Cardiac fibroblast (primary cell): ENCODE data around the gene NAXE.
A peak's percentile ranks its signal among the peaks of the same experiment; 100 is the strongest.

ENCODE experiments used
- DNase-seq, 2 donors: peaks; one replicate each; pipeline versions ENCODE4 v3.0.0 to v3.0.0-alpha.2; 2010; ENCODE audit warnings: low read depth in 2 of 2
- H3K4me3 ChIP-seq, 2 donors: replicated peaks in 1 of 2; 1 replicate in 1 of 2; 2 replicates in 1 of 2; pipeline ENCODE4 v1.5.1; 2011; ENCODE audit warnings: low read depth in 2 of 2, low read length in 2 of 2, mild to moderate bottlenecking in 2 of 2, moderate library complexity in 1 of 2
- CTCF ChIP-seq: IDR thresholded peaks from one replicate; pipeline ENCODE4 v1.5.1; 2011; ENCODE audit warnings: low read depth, mild to moderate bottlenecking, low read length, inconsistent platforms

The NAXE gene

GRCh38 chr1:156618853-156619581, 27.4 kb downstream of the NAXE start, which contains the start of gene HAPLN2:
HAPLN2 (plus strand) TSS chr1:156619415; CDS start chr1:156623491, 4,076 bp downstream.
- no peak for DNase-seq
- TF ChIP-seq CTCF, result peak; percentile 49
- no peak within 1 kb of the TSS for H3K4me3 ChIP-seq

GRCh38 chr1:156619582-156619955, 28.0 kb downstream of the NAXE start:
- H3K4me3 ChIP-seq, result no peak overlapping the region
- no peak for DNase-seq
- TF ChIP-seq CTCF, result no peak

GRCh38 chr1:156622581-156623297, 31.2 kb downstream of the NAXE start:
- no peak for TF ChIP-seq CTCF
- DNase-seq, result no peak

GRCh38 chr1:156623946-156624813, 32.6 kb downstream of the NAXE start:
- DNase-seq, result peak; percentile 45 to 49
- H3K4me3 ChIP-seq, result peak overlapping the region; percentile 14 to 43
- TF ChIP-seq CTCF, result peak; percentile 47

More at GRCh38 chr1:156622581-156623297, 31.2 kb downstream of the NAXE start:
- H3K4me3 ChIP-seq, result no peak overlapping the region

GRCh38 chr1:156624814-156625435, 33.3 kb downstream of the NAXE start:
- TF ChIP-seq CTCF, result no peak
- DNase-seq, result no peak
- peak overlapping the region in 1 of 2 donors; percentile 43 for H3K4me3 ChIP-seq

- H3K4me3 ChIP-seq, result no peak overlapping the region
- TF ChIP-seq CTCF, result peak; percentile 78
- DNase-seq, result peak; percentile 48 to 56
These were observed 34.0 kb downstream of the NAXE start for GRCh38 chr1:156625436-156626078.
